Kidney (tissue), 14 donors: Measurements from ENCODE around the gene FASN. TPM values are rescaled to one million over a fixed set of nuclear protein-coding genes. Genes with fewer than 3 reads are reported as not detected.

Source experiments
- DNase-seq, 5 donors: peaks; one replicate each; pipeline ENCODE4 v3.0.0-alpha.2; 2013 to 2020
- FAIRE-seq: peaks from 2 replicates; lab custom pipeline; 2012; peaks lifted over from hg19 to GRCh38; lab: Jason Lieb, UNC
- H3K27ac ChIP-seq, 2 donors: one replicate each; pipeline ENCODE4 v1.7.0; 2013; ENCODE audit warnings: low read depth in 2 of 2, low read length in 2 of 2, inconsistent platforms in 1 of 2
- H3K27me3 ChIP-seq: one replicate; pipeline ENCODE4 v1.7.1; 2013; ENCODE audit warnings: low read length, inconsistent platforms; ENCODE audit not compliant: control insufficient read depth, insufficient read depth
- H3K36me3 ChIP-seq, 3 donors: one replicate each; pipeline versions ENCODE4 v1.7.0 to v1.7.1; 2013; ENCODE audit warnings: low read length in 3 of 3, control low read depth in 1 of 3, inconsistent platforms in 1 of 3; ENCODE audit not compliant: insufficient read depth in 3 of 3, control insufficient read depth in 2 of 3
- H3K4me1 ChIP-seq, 3 donors: one replicate each; pipeline versions ENCODE4 v1.7.0 to v1.7.1; 2013; ENCODE audit warnings: low read length in 3 of 3, inconsistent platforms in 1 of 3, low read depth in 1 of 3; ENCODE audit not compliant: control insufficient read depth in 2 of 3, insufficient read depth in 2 of 3
- H3K4me3 ChIP-seq, 3 donors: one replicate each; pipeline versions ENCODE4 v1.7.0 to v1.8.1; 2013; ENCODE audit warnings: low read length in 3 of 3, control low read depth in 1 of 3, inconsistent platforms in 1 of 3
- H3K9ac ChIP-seq, 3 donors: one replicate each; pipeline versions ENCODE4 v1.7.0 to v1.7.1; 2013; ENCODE audit warnings: low read length in 3 of 3, control low read depth in 1 of 3, inconsistent platforms in 1 of 3
- H3K9me3 ChIP-seq, 3 donors: one replicate each; pipeline versions ENCODE4 v1.7.0 to v1.7.1; 2013; ENCODE audit warnings: low read length in 3 of 3, control low read depth in 1 of 3, inconsistent platforms in 1 of 3; ENCODE audit not compliant: control insufficient read depth in 2 of 3, insufficient read depth in 1 of 3
- intact Hi-C: fragments of 100-400 bp; cut with DNase I; formaldehyde crosslinking; loops from one replicate; pipeline ENCODE4 v1.11.1; 2022
- polyA plus RNA-seq: library from polyadenylated mRNA; stranded (reverse); fragments of 350-450 nt; fragmentation: Illumina TruSeq; extraction: RNeasy Lipid Tissue Mini Kit (QIAGEN cat#74804); gene quantifications from one replicate; pipeline ENCODE4 v1.2.3, GENCODE V29; 2014; ENCODE audit warnings: low read depth, low replicate concordance; ENCODE audit not compliant: insufficient read depth
- total RNA-seq: library from RNA; stranded (reverse); fragmentation: NEBNext Ultra II Directional; extraction: Animal tissue kit (Norgen Biotek cat#: 25700); gene quantifications from one replicate; pipeline ENCODE4 v1.2.1, GENCODE V29; 2021
- TF ChIP-seq, protein P1 (sequence below): IDR thresholded peaks from 3 replicates; pipeline ENCODE4 v1.5.1; 2012; ENCODE audit warnings: mild to moderate bottlenecking, moderate library complexity, borderline replicate concordance; ENCODE audit not compliant: insufficient read depth; ENCODE audit errors: extremely low read depth
- donor health status: control.
- donor health status: control.
- donor health status: control.
- donor health status: control.
- donor health status: control.
- donor health status: DM: yes; HTN: yes; CAD: no.
- donor health status: Normal renal cell carcinoma (clear cell type).

Gene FASN
- total and polyA plus RNA-seq, 2 donors from 2014 or later: 13.6 to 43.3 TPM

DNA sequence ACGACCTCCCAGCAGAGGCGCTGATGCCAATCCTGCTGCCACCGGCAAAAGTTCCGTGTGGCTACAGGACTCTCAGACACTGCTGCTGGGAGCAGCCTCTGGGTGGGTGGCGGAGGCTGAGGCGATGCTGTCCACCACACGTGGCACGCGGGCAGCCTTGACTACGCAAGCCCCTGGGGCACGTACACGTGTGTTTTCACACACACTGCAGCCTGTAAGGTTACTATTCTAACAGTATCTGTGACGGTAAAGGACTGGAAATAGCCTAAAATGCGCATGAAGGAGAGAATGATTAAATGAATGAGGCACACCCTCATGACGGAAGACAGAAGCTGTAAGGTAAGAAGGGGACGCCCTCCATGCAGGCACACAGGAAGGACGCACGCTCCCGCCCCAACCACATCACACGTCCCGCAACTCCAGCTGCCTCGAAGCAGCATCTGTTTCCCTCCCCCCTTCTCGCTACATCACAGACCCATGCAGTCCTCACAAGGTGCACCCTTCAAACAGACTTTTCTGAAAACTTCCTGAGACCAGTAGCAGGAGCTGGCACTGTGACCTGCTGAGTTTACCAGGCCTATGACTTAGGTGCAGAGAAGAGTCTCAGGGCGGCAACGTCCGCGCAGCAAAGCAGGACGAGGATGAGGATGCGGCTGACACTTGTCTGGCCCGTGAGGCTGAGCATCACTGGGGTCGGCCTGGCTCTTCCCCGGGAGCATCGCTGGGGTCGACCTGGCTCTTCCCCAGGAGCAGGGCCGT is 28.7 kb upstream of the FASN start:
- H3K9me3 ChIP-seq: no peaks in the 10 kb centered on the region
- no peaks in the 10 kb centered on the region for H3K4me1 ChIP-seq
- H3K27me3 ChIP-seq: no peaks in the 10 kb centered on the region
- intact Hi-C loops: no loop called here
- DNase-seq (no peak), FAIRE-seq (no peak)
- TF ChIP-seq, protein P1, sequence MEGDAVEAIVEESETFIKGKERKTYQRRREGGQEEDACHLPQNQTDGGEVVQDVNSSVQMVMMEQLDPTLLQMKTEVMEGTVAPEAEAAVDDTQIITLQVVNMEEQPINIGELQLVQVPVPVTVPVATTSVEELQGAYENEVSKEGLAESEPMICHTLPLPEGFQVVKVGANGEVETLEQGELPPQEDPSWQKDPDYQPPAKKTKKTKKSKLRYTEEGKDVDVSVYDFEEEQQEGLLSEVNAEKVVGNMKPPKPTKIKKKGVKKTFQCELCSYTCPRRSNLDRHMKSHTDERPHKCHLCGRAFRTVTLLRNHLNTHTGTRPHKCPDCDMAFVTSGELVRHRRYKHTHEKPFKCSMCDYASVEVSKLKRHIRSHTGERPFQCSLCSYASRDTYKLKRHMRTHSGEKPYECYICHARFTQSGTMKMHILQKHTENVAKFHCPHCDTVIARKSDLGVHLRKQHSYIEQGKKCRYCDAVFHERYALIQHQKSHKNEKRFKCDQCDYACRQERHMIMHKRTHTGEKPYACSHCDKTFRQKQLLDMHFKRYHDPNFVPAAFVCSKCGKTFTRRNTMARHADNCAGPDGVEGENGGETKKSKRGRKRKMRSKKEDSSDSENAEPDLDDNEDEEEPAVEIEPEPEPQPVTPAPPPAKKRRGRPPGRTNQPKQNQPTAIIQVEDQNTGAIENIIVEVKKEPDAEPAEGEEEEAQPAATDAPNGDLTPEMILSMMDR: no peak
- no peaks in the 10 kb centered on the region for H3K36me3 ChIP-seq
- no peak overlapping the region for H3K27ac ChIP-seq
- H3K9ac ChIP-seq: no peak overlapping the region
- no peak overlapping the region for H3K4me3 ChIP-seq

DNA sequence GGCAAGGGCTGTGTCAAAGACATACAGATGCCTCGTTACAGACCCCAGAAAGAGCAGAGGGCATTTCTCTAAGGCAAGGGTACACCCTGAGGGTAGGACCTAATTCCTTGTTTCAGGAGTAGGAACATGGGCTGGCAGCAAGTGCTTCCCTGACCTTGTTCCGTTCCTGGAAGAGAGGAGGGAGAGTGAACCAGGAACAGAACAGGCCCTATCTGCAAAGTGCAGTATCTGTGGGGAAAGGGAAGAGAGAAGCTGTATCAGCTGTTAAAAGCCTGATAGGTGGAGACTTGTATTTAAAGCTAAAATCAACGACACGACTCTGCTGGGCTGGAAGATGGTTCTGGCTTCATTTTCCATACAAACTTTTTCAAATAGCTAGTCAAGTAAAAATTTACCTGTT is 26.1 kb upstream of the FASN start:
- DNase-seq: no peak
- H3K4me1 ChIP-seq: no peaks in the 10 kb centered on the region
- H3K27ac ChIP-seq: no peak overlapping the region
- H3K27me3 ChIP-seq: no peaks in the 10 kb centered on the region
- TF ChIP-seq, protein P1: no peak
- H3K9ac ChIP-seq: no peak overlapping the region
- H3K4me3 ChIP-seq: no peak overlapping the region
- H3K9me3 ChIP-seq: no peaks in the 10 kb centered on the region
- no peak for FAIRE-seq
- intact Hi-C loops: no loop called here
- no peaks in the 10 kb centered on the region for H3K36me3 ChIP-seq

DNA sequence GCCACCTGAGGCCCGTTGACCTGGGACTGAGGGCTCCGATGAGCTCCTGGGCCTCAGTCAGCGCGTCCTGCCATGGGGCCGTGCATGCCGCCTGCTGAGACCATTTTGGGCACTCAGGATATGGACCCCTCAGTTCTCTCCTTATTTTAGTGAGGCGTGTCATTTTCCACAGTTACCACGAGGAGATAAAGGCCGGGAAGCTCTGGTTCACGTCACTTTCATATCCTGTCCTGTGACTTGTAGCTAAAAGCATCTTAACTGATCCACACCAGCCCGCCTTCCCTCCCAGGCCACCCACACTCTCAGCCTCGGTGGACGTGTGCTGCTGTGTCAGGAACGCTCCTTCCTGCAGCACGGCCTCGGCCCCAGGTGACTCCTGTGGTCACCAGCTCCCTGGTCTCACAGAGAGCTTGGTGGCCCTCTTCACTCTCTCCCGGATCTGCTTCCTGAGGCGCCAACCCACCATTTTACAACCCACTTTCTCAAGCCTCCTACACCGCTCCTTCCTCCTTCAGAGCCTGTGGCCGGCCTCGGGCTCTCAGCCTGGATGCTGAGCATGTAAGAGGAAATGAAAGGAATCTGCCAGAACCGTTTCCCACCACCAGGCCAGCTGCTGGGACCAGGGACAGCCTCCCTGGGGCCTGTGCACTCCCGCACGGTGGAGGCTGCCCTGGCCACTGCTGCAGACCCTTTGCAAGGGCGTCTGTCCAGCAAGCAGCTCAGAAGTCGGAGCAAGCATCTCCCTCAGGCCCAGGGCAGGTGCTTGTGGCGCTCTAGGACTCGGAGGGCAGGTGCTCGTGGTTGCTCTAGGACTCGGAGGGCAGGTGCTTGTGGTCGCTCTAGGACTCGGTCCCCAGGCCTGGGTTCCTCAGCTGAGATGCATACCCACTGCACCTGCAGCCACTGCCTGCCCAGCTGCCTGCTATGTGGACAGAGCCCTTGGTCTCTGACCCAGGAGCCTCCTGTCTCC is 23.9 kb upstream of the FASN start:
- Histone ChIP-seq H3K9ac (no peak overlapping the region), H3K36me3 (no peaks in the 10 kb centered on the region), H3K4me1 (no peaks in the 10 kb centered on the region), H3K27ac (no peak overlapping the region), H3K9me3 (no peaks in the 10 kb centered on the region), H3K4me3 (no peak overlapping the region), H3K27me3 (no peaks in the 10 kb centered on the region)
- intact Hi-C loops: no loop called here
- FAIRE-seq: no peak
- DNase-seq: no peak
- TF ChIP-seq, protein P1: no peak
